ENCODE data around the gene SH3GL1. TPM values are rescaled to one million over a fixed set of nuclear protein-coding genes. Genes with fewer than 3 reads are reported as not detected.

The SH3GL1 gene
- polyA plus RNA-seq, 1 experiment: 40.2 TPM

DNA sequence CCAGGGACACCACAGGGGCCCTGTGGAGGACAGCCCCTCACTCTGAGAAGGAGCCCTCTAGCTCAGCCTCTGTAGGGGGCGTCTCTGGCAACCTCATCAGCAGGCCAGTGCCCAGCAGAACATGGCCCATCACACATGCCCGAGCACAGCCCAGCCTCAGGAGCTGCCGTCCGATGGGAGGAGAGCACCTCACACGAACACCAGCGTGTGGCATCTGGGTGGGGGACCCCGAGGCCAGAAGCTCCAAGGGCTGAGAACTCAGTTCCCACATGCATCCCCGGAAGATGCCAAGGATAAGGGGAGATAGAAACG lies 11.3 kb downstream of the SH3GL1 start:
- no peak for DNase-seq (ENCODE audit: low read depth, low spot score)
- ChIA-PET POLR2A (no interaction called here), CTCF (interaction anchor here (1.6 to 1.7 kb wide), 2 partner anchors 13 to 36 kb away, joined by 4 to 5 read pairs; no protein-coding TSS in a partner anchor)
- H3K27me3 ChIP-seq (ENCODE audit: control insufficient read depth, insufficient read depth, low read length): no peaks in the 10 kb centered on the region
- H3K27ac ChIP-seq (ENCODE audit: low read depth, low read length): peak overlapping the region; percentile 11
- TF ChIP-seq CTCF (IDR thresholded peaks at IDR 0.05; ENCODE audit: low read depth, low read length): no peak
- no peaks in the 10 kb centered on the region; the same call in 1 of the 2 replicates for H3K9me3 ChIP-seq (ENCODE audit: control insufficient read depth, insufficient read depth, low read length)
- H3K4me3 ChIP-seq (ENCODE audit: low read depth, low read length): no peak overlapping the region

GRCh38 chr19:4388337-4389063 lies 11.8 kb downstream of the SH3GL1 start:
- no peaks in the 10 kb centered on the region for H3K27me3 ChIP-seq (ENCODE audit: control insufficient read depth, insufficient read depth, low read length)
- H3K4me3 ChIP-seq (ENCODE audit: low read depth, low read length): no peak overlapping the region
- POLR2A ChIA-PET: no interaction called here
- H3K27ac ChIP-seq (ENCODE audit: low read depth, low read length): peak overlapping the region; percentile 11
- no peaks in the 10 kb centered on the region; the same call in 1 of the 2 replicates for H3K9me3 ChIP-seq (ENCODE audit: control insufficient read depth, insufficient read depth, low read length)
- no peak for DNase-seq (ENCODE audit: low read depth, low spot score)
- CTCF ChIA-PET: interaction anchor here (0.6 to 1.7 kb wide), 3 partner anchors 13 to 117 kb away, joined by 4 to 6 read pairs (median 5); no protein-coding TSS in a partner anchor
- no peak for TF ChIP-seq CTCF (IDR thresholded peaks at IDR 0.05; ENCODE audit: low read depth, low read length)

- POLR2A ChIA-PET: interaction anchor here (0.7 to 0.9 kb wide), 3 partner anchors 42 to 139 kb away, joined by 6 to 11 read pairs (median 6); partner anchors contain the start of gene YJU2
- Histone ChIP-seq H3K27ac (ENCODE audit: low read depth, low read length) (peak overlapping the region; percentile 65), H3K9me3 (ENCODE audit: control insufficient read depth, insufficient read depth, low read length) (no peaks in the 10 kb centered on the region; the same call in 1 of the 2 replicates), H3K27me3 (ENCODE audit: control insufficient read depth, insufficient read depth, low read length) (no peaks in the 10 kb centered on the region), H3K4me3 (ENCODE audit: low read depth, low read length) (no peak overlapping the region)
- TF ChIP-seq CTCF (IDR thresholded peaks at IDR 0.05; ENCODE audit: low read depth, low read length): peak; percentile 57
- CTCF ChIA-PET: interaction anchor here (0.7 to 1.5 kb wide), 6 partner anchors 9 to 1605 kb away, joined by 3 to 7 read pairs (median 4); no protein-coding TSS in a partner anchor
- no peak for DNase-seq (ENCODE audit: low read depth, low spot score)
Measured at GRCh38 chr19:4386041-4386782, 14.1 kb downstream of the SH3GL1 start.

GRCh38 chr19:4385291-4386040 lies 14.9 kb downstream of the SH3GL1 start:
- ChIA-PET CTCF (interaction anchor here (0.7 to 1.6 kb wide), 6 partner anchors 9 to 32 kb away, joined by 3 to 7 read pairs (median 4); no protein-coding TSS in a partner anchor), POLR2A (interaction anchor here (0.7 to 0.9 kb wide), 4 partner anchors 33 to 139 kb away, joined by 5 to 11 read pairs (median 6); partner anchors contain the start of gene YJU2)
- H3K27ac ChIP-seq (ENCODE audit: low read depth, low read length): peak overlapping the region; percentile 65
- TF ChIP-seq CTCF (IDR thresholded peaks at IDR 0.05; ENCODE audit: low read depth, low read length): no peak
- H3K27me3 ChIP-seq (ENCODE audit: control insufficient read depth, insufficient read depth, low read length): no peaks in the 10 kb centered on the region
- DNase-seq (ENCODE audit: low read depth, low spot score): no peak
- H3K4me3 ChIP-seq (ENCODE audit: low read depth, low read length): no peak overlapping the region
- no peaks in the 10 kb centered on the region; the same call in 1 of the 2 replicates for H3K9me3 ChIP-seq (ENCODE audit: control insufficient read depth, insufficient read depth, low read length)

All from AG04450 (cell line).